Measurements from ENCODE around the gene ARHGEF2.

Gene ARHGEF2

DNA sequence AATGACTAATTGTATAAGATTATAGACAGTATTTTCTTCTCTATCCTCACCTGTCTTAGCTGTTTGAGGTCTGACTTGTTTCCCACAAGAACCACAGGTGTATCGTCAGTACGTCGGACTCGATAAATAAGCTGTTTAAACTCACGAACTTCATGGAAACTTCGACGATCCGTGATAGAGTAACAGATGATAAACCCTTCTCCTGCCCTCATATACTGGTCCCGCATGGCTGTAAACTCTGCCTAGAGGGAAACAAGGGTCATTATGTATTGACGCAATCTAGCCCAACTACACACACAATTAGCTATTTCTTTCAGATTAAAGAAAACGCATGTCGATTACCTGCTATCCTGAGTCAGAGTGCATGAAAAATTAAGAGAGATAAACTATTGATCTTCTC is 74.1 kb downstream of the ARHGEF2 start:
- DNase-seq, result no peak

GRCh38 chr1:155900161-155900560 is 78.2 kb downstream of the ARHGEF2 start:
- DNase-seq, result no peak

DNA sequence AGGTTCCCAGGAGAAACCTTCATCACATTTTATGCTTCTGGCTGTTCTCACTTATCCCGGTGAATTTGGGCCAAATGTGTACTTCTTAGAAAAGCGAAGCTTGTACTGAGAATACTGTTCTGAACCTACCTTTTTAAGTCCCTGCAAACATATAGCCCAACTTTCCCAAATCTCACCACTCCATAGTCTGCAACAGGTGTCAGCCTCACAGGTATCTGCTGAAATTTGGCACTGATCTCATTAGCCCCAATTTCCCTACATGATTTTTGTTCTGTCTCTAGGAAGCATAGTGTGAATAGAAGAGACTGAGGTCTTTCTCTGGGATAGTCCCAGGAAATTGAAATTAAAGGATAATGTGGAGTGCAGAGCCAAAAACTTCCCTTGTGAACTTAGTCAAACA is 78.7 kb downstream of the ARHGEF2 start:
- no peak for DNase-seq

- no peak for DNase-seq
Observed at GRCh38 chr1:155898888-155899287, 79.5 kb downstream of the ARHGEF2 start.

- DNase-seq, result no peak
Observed at GRCh38 chr1:155897746-155898145, 80.6 kb downstream of the ARHGEF2 start.
